Heart right ventricle (tissue), 16 donors: ENCODE measurements around the gene IL17C. TPM values are rescaled to one million over a fixed set of nuclear protein-coding genes. Genes with fewer than 3 reads are reported as not detected.
"Not testable (repeated sequence)": the region's sequence is repeated elsewhere in the genome, so short reads cannot be mapped to it uniquely, and the experiment has no call there.

Experiments used
- ATAC-seq, 8 donors: fragments of 200-7000 bp; cut with Tn5 transposase; one replicate each; pipeline ENCODE4 v1.9.1; 2020; ENCODE audit warnings: mild to moderate bottlenecking in 8 of 8, moderate library complexity in 8 of 8, moderate number of reproducible peaks in 1 of 8
- DNase-seq, 2 donors: peaks; one replicate each; pipeline ENCODE4 v3.0.0-alpha.2; 2020
- H3K27ac ChIP-seq, 10 donors: fragments of 200-600 bp; sonication (generic) in 2 of 10; one replicate each; pipeline versions ENCODE4 v1.5.0 to v1.8.0; 2020 to 2022; ENCODE audit warnings: mild to moderate bottlenecking in 3 of 10
- H3K27me3 ChIP-seq, 7 donors: fragments of 200-600 bp; one replicate each; pipeline ENCODE4 v1.8.0; 2021 to 2022; ENCODE audit warnings: mild to moderate bottlenecking in 2 of 7
- H3K36me3 ChIP-seq, 9 donors: fragments of 200-600 bp; sonication (generic) in 1 of 9; one replicate each; pipeline versions ENCODE4 v1.5.0 to v1.8.0; 2020 to 2022; ENCODE audit warnings: mild to moderate bottlenecking in 2 of 9
- H3K4me1 ChIP-seq, 9 donors: fragments of 200-600 bp; sonication (generic) in 1 of 9; one replicate each; pipeline versions ENCODE4 v1.5.0 to v1.8.0; 2020 to 2022; ENCODE audit warnings: mild to moderate bottlenecking in 4 of 9
- H3K4me3 ChIP-seq, 10 donors: fragments of 200-600 bp; sonication (generic) in 2 of 10; one replicate each; pipeline versions ENCODE4 v1.5.0 to v1.8.0; 2020 to 2022; ENCODE audit warnings: mild to moderate bottlenecking in 7 of 10, moderate library complexity in 2 of 10
- H3K9me3 ChIP-seq, 11 donors: fragments of 200-600 bp in 10 of 11; sonication (generic) in 2 of 11; one replicate each; pipeline versions ENCODE4 v1.5.0 to v1.8.0; 2013 to 2022; ENCODE audit warnings: mild to moderate bottlenecking in 2 of 11, control low read depth in 1 of 11, moderate library complexity in 1 of 11
- CTCF ChIP-seq, 9 donors: fragments of 200-600 bp; sonication (generic) in 2 of 9; IDR thresholded peaks; one replicate each; pipeline versions ENCODE4 v1.5.0 to v1.8.0; 2021 to 2022; ENCODE audit warnings: antibody characterized with exemption in 9 of 9, mild to moderate bottlenecking in 5 of 9, moderate library complexity in 1 of 9
- WGBS, 2 donors: extraction: QIAGEN DNeasy Blood & Tissue Kit; methylation state at CpG; one replicate each; pipeline ENCODE4 v1.1.7; 2013; ENCODE audit warnings: inconsistent platforms in 1 of 2; 5-methylcytosine and 5-hydroxymethylcytosine counted together
- intact Hi-C, 10 donors: fragments of 100-400 bp; cut with DNase I; formaldehyde crosslinking; loops; one replicate each; pipeline versions ENCODE4 v1.11.1 to v1.14.2; 2022
- polyA plus RNA-seq, 2 donors: library from polyadenylated mRNA; stranded (reverse); fragments of 200-250 nt; gene quantifications; one replicate each; pipeline ENCODE4 v1.2.3, GENCODE V29; 2013
- total RNA-seq, 10 donors: library from RNA; stranded (reverse); fragmentation: NEBNext Ultra II Directional in 3 of 10; extraction: Animal tissue kit (Norgen Biotek cat#: 25700) in 3 of 10; gene quantifications; one replicate each; pipeline versions ENCODE4 v1.2.1 to v1.2.4, GENCODE V29; 2021 to 2023
- donor health status: Arrhythmogenic right ventricular cardiomyopathy.
- donor health status: ischemic (EF 13 %, LVEDD 7.1; RV severe dilation, severe dysfunction).
- donor health status: healthy with polysubstance abuse.
- donor health status: DM: no; HTN: yes; CAD: no.
- donor health status: DM: no; HTN: no; CAD: no.
- donor health status: ischemic (EF 25% LVEDD 6.9; RV normal size, moderate dysfunction).
- donor health status: ischemic (EF 25% LVEDD 5.7; RV mildly dilated, moderate dysfunction).
- donor health status: healthy.
- donor health status: DM: yes; HTN: yes; CAD: no.
- donor health status: Ischemic cardiomyopathy.
- donor health status: ischemic (EF 35%, LVEDD 5.7; RV mildly dilated, moderate dysfunction).
- donor health status: nonischemic (EF 11% LVEDD 7.7; RV severe dilation, severe dysfunction).
- donor health status: DM: yes; HTN: yes; CAD: no.
- donor health status: PGD.
- donor health status: ischemic (EF 29% LVEDD 5.4; RV normal size, mild dysfunction).
- donor health status: nonischemic (EF 23%, LVEDD 6.1; RV moderate dilation, normal function).

Gene IL17C
- total and polyA plus RNA-seq, 12 donors, result not detected

- H3K9me3 ChIP-seq, result no peaks in the 10 kb centered on the region
- TF ChIP-seq CTCF (IDR thresholded peaks at IDR 0.05), result no peak
- peak in 4 of 8 donors; percentile 36 to 78 (median 49) for ATAC-seq
- H3K4me1 ChIP-seq, result peaks cover 0 to 18% (median 3%) of the 10 kb centered on the region in 9 donors
- DNase-seq, result no peak
- WGBS, 2 donors, result 67 to 70% methylated on average over 20 of the region's 20 CpGs
- H3K27ac ChIP-seq, result no peak overlapping the region
- peaks cover 0 to 98% (median 36%) of the 10 kb centered on the region in 9 donors for H3K36me3 ChIP-seq
- H3K27me3 ChIP-seq, result no peaks in the 10 kb centered on the region
- H3K4me3 ChIP-seq, result no peak overlapping the region
- intact Hi-C loops, result no loop called here
Measured at GRCh38 chr16:88605186-88606147, 32.9 kb upstream of the IL17C start.

GRCh38 chr16:88606148-88606757 lies 32.1 kb upstream of the IL17C start:
- intact Hi-C loops, result no loop called here
- H3K27ac ChIP-seq, result no peak overlapping the region
- H3K27me3 ChIP-seq, result no peaks in the 10 kb centered on the region
- H3K36me3 ChIP-seq, result peaks cover 0 to 98% (median 38%) of the 10 kb centered on the region in 9 donors
- H3K9me3 ChIP-seq, result no peaks in the 10 kb centered on the region
- no peak for ATAC-seq
- peaks cover 0 to 11% (median 0%) of the 10 kb centered on the region in 9 donors for H3K4me1 ChIP-seq
- TF ChIP-seq CTCF (IDR thresholded peaks at IDR 0.05), result no peak
- no peak for DNase-seq
- WGBS, 2 donors, result 91 to 93% methylated on average over 17 of the region's 17 CpGs
- H3K4me3 ChIP-seq, result no peak overlapping the region

- Histone ChIP-seq H3K27me3 (no peaks in the 10 kb centered on the region), H3K4me3 (no peak overlapping the region), H3K9me3 (no peaks in the 10 kb centered on the region), H3K4me1 (peaks cover 0 to 11% (median 0%) of the 10 kb centered on the region in 9 donors), H3K36me3 (peaks cover 0 to 98% (median 38%) of the 10 kb centered on the region in 9 donors), H3K27ac (no peak overlapping the region)
- no peak for TF ChIP-seq CTCF (IDR thresholded peaks at IDR 0.05)
- DNase-seq (no peak), ATAC-seq (no peak)
- intact Hi-C loops, result no loop called here
- WGBS, 2 donors, result 92 to 94% methylated on average over 6 of the region's 6 CpGs
Measured at GRCh38 chr16:88608076-88608475, 30.3 kb upstream of the IL17C start.

GRCh38 chr16:88609426-88609825 lies 28.9 kb upstream of the IL17C start:
- H3K4me3 ChIP-seq, H3K27me3 ChIP-seq, intact Hi-C loops, H3K27ac ChIP-seq, DNase-seq, ATAC-seq, H3K9me3 ChIP-seq: not testable (repeated sequence)
- H3K4me1 ChIP-seq, result peaks cover 0 to 15% (median 0%) of the 10 kb centered on the region in 9 donors
- peaks cover 0 to 99% (median 38%) of the 10 kb centered on the region in 9 donors for H3K36me3 ChIP-seq
- 95 to 97% methylated on average over 8 of the region's 8 CpGs for WGBS, 2 donors
